Stimulated activated CD4-positive, alpha-beta T cell treated with anti-CD3 and anti-CD28 coated beads, Interleukin-1b, Interleukin-23, amount 100 ng/mL, for 24 hours (primary cell): ENCODE data around the gene PPARA.

ENCODE experiments used
- DNase-seq, 4 experiments: peaks; one replicate each; pipeline ENCODE4 v3.0.0-alpha.2; 2020; ENCODE audit warnings: low read depth in 4 of 4, low spot score in 1 of 4

The PPARA gene

DNA sequence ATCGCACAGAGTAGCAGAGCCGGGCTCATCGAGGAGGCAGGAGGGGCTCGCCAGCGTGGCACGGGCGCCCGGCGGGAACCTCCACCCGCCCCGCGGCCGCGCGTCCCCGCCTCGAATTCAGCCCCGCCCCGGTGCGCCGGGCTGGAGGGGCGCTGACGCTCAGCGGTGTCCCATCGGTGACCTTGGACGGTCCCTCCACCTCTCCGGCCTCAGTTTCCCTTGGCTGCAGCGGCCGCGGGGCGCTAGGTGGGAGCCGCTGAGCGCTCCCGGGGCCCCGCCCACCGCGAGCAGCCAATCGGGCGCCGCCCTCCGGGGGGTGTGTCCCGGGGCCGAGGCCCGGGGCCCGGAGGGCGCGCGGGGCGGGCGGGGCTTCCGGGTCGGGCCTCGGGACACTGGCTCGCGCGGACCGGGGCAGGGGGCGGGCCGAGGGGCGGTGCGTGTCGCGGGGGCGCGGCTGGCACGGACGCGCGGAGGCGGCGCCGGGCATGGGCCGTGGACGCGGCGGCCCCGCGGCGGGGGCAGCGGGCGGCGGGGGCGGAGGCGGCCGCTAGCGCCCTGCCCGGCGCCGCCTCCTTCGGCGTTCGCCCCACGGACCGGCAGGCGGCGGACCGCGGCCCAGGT, at the start of gene PPARA:
TSS of gene PPARA (plus strand) at position 493 of the 621 bp plus-strand sequence. CDS start 47,858 bp downstream, outside the sequence.
- DNase-seq: peak; percentile 70 to 86 (median 75)

- DNase-seq: no peak
These were observed 48.2 kb upstream of the PPARA start for GRCh38 chr22:46102159-46102558.

DNA sequence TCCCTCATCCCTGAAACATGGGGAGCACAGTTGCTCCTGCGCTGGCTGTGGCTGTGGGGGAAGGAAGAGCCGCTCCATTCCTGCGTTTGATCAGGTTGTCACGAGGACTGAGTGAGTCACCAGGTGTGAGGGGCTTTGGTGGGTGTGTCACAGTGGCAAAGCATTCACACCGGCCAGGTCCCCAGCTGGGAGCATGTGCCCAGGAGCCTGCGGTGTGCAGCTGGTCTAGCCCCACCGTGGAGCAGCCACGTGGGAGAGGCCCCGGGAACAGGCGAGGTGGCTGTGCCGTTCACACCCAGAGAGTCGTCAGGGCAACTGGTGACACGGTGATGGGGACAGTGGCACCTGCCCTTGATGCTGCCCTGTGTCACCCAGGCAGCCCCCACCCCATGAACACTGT, 47.6 kb upstream of the PPARA start:
- no peak for DNase-seq

DNA sequence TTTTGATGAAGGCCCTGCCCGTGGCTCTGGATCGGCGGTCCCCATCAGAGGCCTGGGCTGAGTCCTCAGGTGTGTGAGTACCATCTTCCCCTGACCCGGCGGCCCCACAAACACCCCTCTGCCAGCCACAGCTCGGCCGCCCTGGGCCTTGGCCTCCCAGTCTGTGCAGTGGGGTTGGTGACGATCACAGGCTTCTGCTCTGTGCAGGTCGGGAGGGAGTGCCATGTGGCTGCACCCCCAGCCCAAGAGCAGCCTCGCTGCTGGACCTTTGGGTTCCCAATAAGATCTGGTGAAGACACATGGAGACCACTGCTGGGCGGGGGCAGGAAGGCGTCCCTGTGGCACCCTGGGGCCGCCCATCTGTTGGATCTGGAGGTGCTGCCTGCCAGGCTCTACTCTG, 47.1 kb upstream of the PPARA start:
- DNase-seq: no peak

GRCh38 chr22:46103664-46104063, 46.7 kb upstream of the PPARA start:
- DNase-seq: no peak

DNA sequence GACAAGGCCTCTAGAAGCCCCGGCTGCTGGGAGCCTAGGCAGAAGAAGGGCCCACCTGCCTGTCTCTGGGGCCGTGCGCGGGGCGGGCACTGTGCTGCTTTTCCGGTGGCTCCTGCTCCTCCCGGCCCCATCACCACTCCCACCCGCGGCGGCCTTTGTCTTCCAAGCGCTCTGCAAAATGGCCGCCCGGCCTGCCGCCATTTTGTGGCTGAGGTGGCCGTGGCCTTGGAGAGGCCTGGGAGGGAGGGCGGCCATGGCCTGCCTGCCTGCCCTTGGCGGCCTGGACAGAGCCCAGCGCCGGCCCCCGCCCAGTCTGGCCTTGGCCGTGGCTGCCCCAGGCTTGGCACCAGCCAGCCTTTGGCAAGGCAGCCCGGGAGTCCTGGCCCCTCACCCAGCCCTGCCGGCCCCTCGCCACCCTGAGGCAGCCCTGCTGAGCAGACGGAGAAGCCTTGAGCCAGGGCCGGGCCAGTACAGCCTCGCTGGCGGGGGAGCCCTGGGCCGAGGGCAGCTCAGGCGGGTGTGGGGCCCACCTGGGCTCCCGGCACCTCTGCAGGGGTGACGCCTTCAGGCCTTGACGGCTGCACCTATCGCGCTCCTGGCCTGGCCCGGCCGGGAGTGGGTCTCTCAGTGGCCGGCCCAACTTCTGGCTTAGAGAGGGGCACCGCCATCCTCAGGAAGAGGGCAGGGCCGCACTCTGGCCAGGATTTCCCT, 46.0 kb upstream of the PPARA start:
- DNase-seq: no peak

DNA sequence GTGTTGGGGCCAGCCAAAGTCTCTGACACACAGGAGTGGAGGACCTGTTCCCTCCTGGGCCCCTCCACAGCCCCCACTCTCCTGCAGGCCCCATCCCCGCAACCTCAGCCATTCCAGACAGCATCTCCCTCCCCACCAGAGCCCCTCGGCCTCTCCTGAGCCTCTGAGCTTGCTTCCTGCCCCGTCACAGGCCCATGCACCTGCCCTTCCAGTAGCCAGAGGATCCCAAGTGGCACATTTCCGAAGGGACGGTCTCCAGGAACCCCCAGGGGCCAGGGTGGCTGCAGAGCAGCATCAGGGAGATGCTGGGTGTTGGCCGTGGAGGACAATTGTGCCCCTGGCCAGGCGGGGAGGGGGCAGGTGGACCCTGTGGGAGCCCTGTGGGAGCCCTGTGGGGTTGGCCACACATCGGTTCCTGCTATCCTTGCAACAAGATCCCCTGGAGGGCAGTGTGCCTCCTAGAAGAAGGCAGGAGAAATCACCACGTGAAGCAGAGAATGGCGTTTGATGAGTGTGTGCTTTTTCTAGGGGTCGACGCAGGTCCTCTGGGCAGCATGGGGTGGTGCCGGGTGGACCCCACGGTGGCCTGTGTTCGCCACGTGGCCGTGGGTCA, 45.3 kb upstream of the PPARA start:
- no peak for DNase-seq

- no peak for DNase-seq
These were observed 44.6 kb upstream of the PPARA start for GRCh38 chr22:46105494-46106278.

DNA sequence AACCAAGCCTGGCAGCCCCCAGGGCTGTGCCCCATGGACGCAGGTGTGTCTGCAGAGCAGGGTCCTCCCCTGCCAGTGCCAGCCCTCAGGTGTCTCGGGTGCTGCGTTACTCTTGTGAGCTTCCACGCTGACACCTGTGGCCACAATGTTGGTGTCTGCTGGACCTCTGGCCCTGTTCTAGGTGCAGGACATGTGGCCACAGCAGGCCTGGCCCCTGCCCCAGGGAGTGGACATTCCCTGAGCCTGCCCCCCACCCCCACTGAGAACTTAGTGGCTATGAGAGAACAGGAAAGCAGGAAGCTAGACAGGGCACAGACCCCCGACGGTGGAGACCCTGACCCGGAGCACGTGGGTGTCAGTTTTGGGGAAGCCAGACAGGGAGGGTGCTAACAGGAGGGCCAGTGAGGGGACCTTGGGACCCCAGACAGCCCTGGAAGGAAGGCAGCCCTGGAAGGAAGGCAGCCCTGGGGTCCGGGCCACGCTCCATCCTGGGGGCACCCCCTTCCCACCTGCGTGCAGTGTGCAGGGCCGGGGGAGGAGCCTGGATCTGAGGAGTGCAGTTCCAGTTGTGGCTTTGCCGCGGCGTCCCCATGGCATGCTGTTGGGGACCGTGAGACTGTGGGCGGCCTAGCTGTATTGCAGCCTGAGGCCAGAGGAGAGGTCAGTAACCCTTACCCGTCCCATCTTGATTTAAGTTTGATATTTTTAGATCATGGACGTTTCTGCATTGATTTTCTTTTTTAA, 43.9 kb upstream of the PPARA start:
- DNase-seq: no peak

GRCh38 chr22:46107089-46107664, 43.1 kb upstream of the PPARA start:
- no peak for DNase-seq

- no peak for DNase-seq
These were observed 42.4 kb upstream of the PPARA start for GRCh38 chr22:46107753-46108563.

DNA sequence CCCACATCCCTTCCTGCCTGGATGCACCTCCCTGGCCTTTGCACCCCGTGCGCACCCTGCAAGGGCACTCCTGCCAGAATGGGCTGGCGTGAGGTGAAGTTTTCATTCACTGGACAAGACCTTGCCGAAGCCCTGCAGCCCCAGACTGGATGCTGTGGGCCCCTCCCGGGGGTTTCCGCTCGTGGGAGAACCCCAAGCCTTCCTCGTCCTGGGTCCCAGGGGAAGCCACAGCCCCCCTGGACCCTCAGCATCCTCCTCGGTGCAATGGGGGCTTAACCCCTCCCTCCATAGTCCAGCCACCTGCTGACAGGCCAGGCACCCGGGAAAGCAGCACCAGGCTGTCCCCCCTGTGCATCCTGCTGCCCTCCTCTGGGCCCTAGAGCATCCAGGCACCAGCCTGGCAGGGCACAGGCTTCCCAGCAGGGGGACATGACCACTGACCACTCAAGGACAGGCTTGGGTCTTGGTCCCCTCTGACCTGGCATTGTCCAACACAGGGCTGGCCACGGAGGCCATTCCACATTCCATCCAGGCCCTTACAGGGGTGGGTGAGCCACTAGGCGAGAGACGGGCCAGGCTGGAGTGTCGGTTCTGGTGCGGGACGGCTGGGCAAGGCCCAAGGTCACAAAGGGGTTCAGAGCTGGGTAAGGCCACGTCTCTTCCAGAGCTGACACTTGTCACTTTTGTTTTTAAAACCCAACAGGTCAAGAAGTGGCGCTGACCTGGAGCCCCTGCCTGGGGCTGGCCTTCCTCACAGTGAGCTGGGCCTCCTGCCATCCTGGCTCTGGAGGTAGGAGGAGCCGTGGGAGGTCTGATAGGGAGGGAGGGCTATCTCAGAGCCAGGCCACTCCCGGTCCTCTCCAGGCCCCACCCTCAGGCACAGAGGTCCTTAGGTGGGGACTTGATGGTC, 41.5 kb upstream of the PPARA start:
- no peak for DNase-seq

- no peak for DNase-seq
These were observed 40.8 kb upstream of the PPARA start for GRCh38 chr22:46109474-46110003.

GRCh38 chr22:46110215-46110614, 40.1 kb upstream of the PPARA start:
- no peak for DNase-seq

- no peak for DNase-seq
These were observed 38.5 kb upstream of the PPARA start for GRCh38 chr22:46111645-46112306.

GRCh38 chr22:46112405-46112804, 37.9 kb upstream of the PPARA start:
- no peak for DNase-seq

- no peak for DNase-seq
These were observed 37.0 kb upstream of the PPARA start for GRCh38 chr22:46113110-46113909.
